Esophagus (tissue), 2 donors: ENCODE measurements around the gene DDX10. TPM values are rescaled to one million over a fixed set of nuclear protein-coding genes. Genes with fewer than 3 reads are reported as not detected.

Experiments
- H3K27ac ChIP-seq, 2 donors: one replicate each; pipeline ENCODE4 v1.5.1; 2013; ENCODE audit warnings: low read depth in 2 of 2, mild to moderate bottlenecking in 2 of 2, inconsistent platforms in 1 of 2, low read length in 1 of 2, moderate library complexity in 1 of 2
- H3K27me3 ChIP-seq, 2 donors: one replicate each; pipeline ENCODE4 v1.6.1; 2013; ENCODE audit warnings: low read length in 2 of 2, control low read depth in 1 of 2, mild to moderate bottlenecking in 1 of 2; ENCODE audit not compliant: insufficient read depth in 2 of 2, control insufficient read depth in 1 of 2
- H3K36me3 ChIP-seq, 2 donors: one replicate each; pipeline ENCODE4 v1.6.1; 2013; ENCODE audit warnings: low read length in 1 of 2; ENCODE audit not compliant: control insufficient read depth in 2 of 2, insufficient read depth in 2 of 2
- H3K4me1 ChIP-seq, 2 donors: one replicate each; pipeline ENCODE4 v1.6.1; 2013; ENCODE audit warnings: low read length in 1 of 2; ENCODE audit not compliant: control insufficient read depth in 2 of 2, insufficient read depth in 2 of 2
- H3K4me3 ChIP-seq, 2 donors: one replicate each; pipeline ENCODE4 v1.5.1; 2013; ENCODE audit warnings: low read length in 2 of 2, mild to moderate bottlenecking in 2 of 2, low read depth in 1 of 2, moderate library complexity in 1 of 2
- H3K9me3 ChIP-seq, 2 donors: one replicate each; pipeline ENCODE4 v1.6.1; 2013; ENCODE audit warnings: mild to moderate bottlenecking in 2 of 2, low read depth in 1 of 2, low read length in 1 of 2, moderate library complexity in 1 of 2; ENCODE audit not compliant: control insufficient read depth in 2 of 2, insufficient read depth in 1 of 2
- WGBS, 2 donors: extraction: QIAGEN DNeasy Blood & Tissue Kit; methylation state at CpG; one replicate each; pipeline ENCODE4 v1.1.7; 2013; 5-methylcytosine and 5-hydroxymethylcytosine counted together
- polyA plus RNA-seq, 2 donors: library from polyadenylated mRNA; stranded (reverse); fragments of 200-250 nt; gene quantifications; one replicate each; pipeline ENCODE4 v1.2.3, GENCODE V29; 2013
- donor health status: healthy with polysubstance abuse.
- donor health status: Bipolar disorder and iron deficiency.

The DDX10 gene
- polyA plus RNA-seq, 2 donors: 11.8 to 12.9 TPM

- Histone ChIP-seq H3K36me3 (peaks cover 6% of the 10 kb centered on the region in 2 donors), H3K4me1 (no peaks in the 10 kb centered on the region), H3K9me3 (no peaks in the 10 kb centered on the region), H3K4me3 (no peak overlapping the region), H3K27ac (no peak overlapping the region), H3K27me3 (no peaks in the 10 kb centered on the region)
Observed at GRCh38 chr11:108672786-108673185, 7.9 kb downstream of the DDX10 start.

GRCh38 chr11:108679045-108679444, 14.2 kb downstream of the DDX10 start:
- H3K4me1 ChIP-seq: no peaks in the 10 kb centered on the region
- H3K27me3 ChIP-seq: no peaks in the 10 kb centered on the region
- H3K4me3 ChIP-seq: no peak overlapping the region
- H3K27ac ChIP-seq: no peak overlapping the region
- no peaks in the 10 kb centered on the region for H3K9me3 ChIP-seq
- H3K36me3 ChIP-seq: peaks cover 6% of the 10 kb centered on the region in 2 donors
- 89 to 90% methylated on average over 2 of the region's 2 CpGs for WGBS, 2 donors

- Histone ChIP-seq H3K36me3 (peaks cover 6% of the 10 kb centered on the region in 2 donors), H3K4me1 (no peaks in the 10 kb centered on the region)
- WGBS, 2 donors: 89 to 98% methylated on average over 1 of the region's 1 CpG
Observed at GRCh38 chr11:108680271-108680670, 15.4 kb downstream of the DDX10 start.

GRCh38 chr11:108685419-108686130, 20.7 kb downstream of the DDX10 start:
- Histone ChIP-seq H3K4me1 (no peaks in the 10 kb centered on the region), H3K4me3 (no peak overlapping the region), H3K9me3 (no peaks in the 10 kb centered on the region), H3K36me3 (peaks cover 5 to 6% of the 10 kb centered on the region in 2 donors), H3K27ac (no peak overlapping the region), H3K27me3 (no peaks in the 10 kb centered on the region)
- WGBS, 2 donors: 85 to 97% methylated on average over 5 of the region's 7 CpGs

More at GRCh38 chr11:108680271-108680670, 15.4 kb downstream of the DDX10 start:
- no peaks in the 10 kb centered on the region for H3K27me3 ChIP-seq
- no peak overlapping the region for H3K4me3 ChIP-seq
- no peaks in the 10 kb centered on the region for H3K9me3 ChIP-seq
- no peak overlapping the region for H3K27ac ChIP-seq

- Histone ChIP-seq H3K9me3 (no peaks in the 10 kb centered on the region), H3K27ac (no peak overlapping the region), H3K27me3 (no peaks in the 10 kb centered on the region), H3K36me3 (peaks cover 8 to 10% of the 10 kb centered on the region in 2 donors), H3K4me1 (peaks cover 0 to 2% of the 10 kb centered on the region in 2 donors), H3K4me3 (no peak overlapping the region)
- 82 to 89% methylated on average over 2 of the region's 2 CpGs for WGBS, 2 donors
Observed at GRCh38 chr11:108693852-108694251, 29.0 kb downstream of the DDX10 start.

- Histone ChIP-seq H3K4me3 (no peak overlapping the region), H3K36me3 (peaks cover 8 to 10% of the 10 kb centered on the region in 2 donors), H3K4me1 (peaks cover 0 to 2% of the 10 kb centered on the region in 2 donors), H3K27ac (no peak overlapping the region), H3K9me3 (no peaks in the 10 kb centered on the region), H3K27me3 (no peaks in the 10 kb centered on the region)
- 80 to 91% methylated on average over 1 of the region's 1 CpG for WGBS, 2 donors
Observed at GRCh38 chr11:108694846-108695245, 30.0 kb downstream of the DDX10 start.

- 61 to 65% methylated on average over 3 of the region's 3 CpGs for WGBS, 2 donors
- H3K4me3 ChIP-seq: no peak overlapping the region
- H3K27me3 ChIP-seq: no peaks in the 10 kb centered on the region
- H3K4me1 ChIP-seq: peaks cover 0 to 2% of the 10 kb centered on the region in 2 donors
- H3K27ac ChIP-seq: no peak overlapping the region
- H3K9me3 ChIP-seq: no peaks in the 10 kb centered on the region
- H3K36me3 ChIP-seq: peaks cover 0 to 2% of the 10 kb centered on the region in 2 donors
Observed at GRCh38 chr11:108697872-108698473, 33.1 kb downstream of the DDX10 start.

- H3K27me3 ChIP-seq: no peaks in the 10 kb centered on the region
- H3K36me3 ChIP-seq: no peaks in the 10 kb centered on the region
- peak overlapping the region; percentile 49 to 68 for H3K27ac ChIP-seq
- peaks cover 0 to 2% of the 10 kb centered on the region in 2 donors for H3K4me1 ChIP-seq
- H3K4me3 ChIP-seq: no peak overlapping the region
- WGBS, 2 donors: 48 to 62% methylated on average over 4 of the region's 4 CpGs
- no peaks in the 10 kb centered on the region for H3K9me3 ChIP-seq
Observed at GRCh38 chr11:108698844-108699642, 34.2 kb downstream of the DDX10 start.

GRCh38 chr11:108703916-108704315, 39.0 kb downstream of the DDX10 start:
- no peak overlapping the region for H3K27ac ChIP-seq
- no peak overlapping the region for H3K4me3 ChIP-seq
- H3K36me3 ChIP-seq: peaks cover 3 to 5% of the 10 kb centered on the region in 2 donors
- H3K9me3 ChIP-seq: peaks cover 0 to 3% of the 10 kb centered on the region in 2 donors
- no peaks in the 10 kb centered on the region for H3K27me3 ChIP-seq
- no peaks in the 10 kb centered on the region for H3K4me1 ChIP-seq
